Thyroid gland (tissue), 4 donors: Measurements from ENCODE around the gene MRPL27. TPM values are rescaled to one million over a fixed set of nuclear protein-coding genes. Genes with fewer than 3 reads are reported as not detected.

Experiments
- DNase-seq, 2 donors: peaks; one replicate each; pipeline ENCODE4 v3.0.0-alpha.2; 2019
- H3K27ac ChIP-seq, 3 donors: fragments of 200-600 bp; sonication (generic); 1 replicate in 2 of 3; 2 replicates in 1 of 3; pipeline ENCODE4 v1.5.1; 2016 to 2019; ENCODE audit warnings: mild to moderate bottlenecking in 1 of 3, moderate library complexity in 1 of 3
- H3K27me3 ChIP-seq: fragments of 200-600 bp; sonication (generic); one replicate; pipeline ENCODE4 v1.5.1; 2019
- H3K36me3 ChIP-seq, 2 donors: fragments of 200-600 bp; sonication (generic); one replicate each; pipeline ENCODE4 v1.5.1; 2016 to 2019
- H3K4me1 ChIP-seq, 2 donors: fragments of 200-600 bp; sonication (generic); one replicate each; pipeline ENCODE4 v1.5.1; 2017 to 2019
- H3K4me3 ChIP-seq, 3 donors: fragments of 200-600 bp; sonication (generic); replicated peaks in 1 of 3; 1 replicate in 2 of 3; 2 replicates in 1 of 3; pipeline ENCODE4 v1.5.1; 2016; ENCODE audit warnings: mild to moderate bottlenecking in 1 of 3
- H3K9me3 ChIP-seq: fragments of 200-600 bp; sonication (generic); one replicate; pipeline ENCODE4 v1.5.1; 2017
- POLR2A ChIP-seq, 2 donors: fragments of 450-650 bp; IDR thresholded peaks; one replicate each; pipeline ENCODE4 v1.6.1; 2017; ENCODE audit warnings: antibody characterized with exemption in 2 of 2, mild to moderate bottlenecking in 2 of 2, moderate library complexity in 1 of 2
- WGBS, 2 donors: methylation state at CpG; one replicate each; pipeline ENCODE4 v1.1.5; 2017; 5-methylcytosine and 5-hydroxymethylcytosine counted together
- intact Hi-C: fragments of 100-400 bp; cut with DNase I; formaldehyde crosslinking; loops from one replicate; pipeline ENCODE4 v1.15.1; 2023
- total RNA-seq, 4 donors: library from RNA; depleted of rRNA; stranded (reverse); fragments of >200 nt; gene quantifications; one replicate each; pipeline ENCODE4 v1.2.3, GENCODE V29; 2016
- TF ChIP-seq, protein P1 (sequence below), 6 experiments: fragments of 200-600 bp in 3 of 6; fragments of 450-650 bp in 3 of 6; sonication (generic) in 3 of 6; IDR thresholded peaks; one replicate each; pipeline ENCODE4 v1.5.1; 2016 to 2019; ENCODE audit warnings: antibody characterized with exemption in 6 of 6, mild to moderate bottlenecking in 2 of 6, inconsistent platforms in 1 of 6, moderate library complexity in 1 of 6

Gene MRPL27
- total RNA-seq, 4 donors from 2014 or later, result 44.6 to 115 (median 80.8) TPM

DNA sequence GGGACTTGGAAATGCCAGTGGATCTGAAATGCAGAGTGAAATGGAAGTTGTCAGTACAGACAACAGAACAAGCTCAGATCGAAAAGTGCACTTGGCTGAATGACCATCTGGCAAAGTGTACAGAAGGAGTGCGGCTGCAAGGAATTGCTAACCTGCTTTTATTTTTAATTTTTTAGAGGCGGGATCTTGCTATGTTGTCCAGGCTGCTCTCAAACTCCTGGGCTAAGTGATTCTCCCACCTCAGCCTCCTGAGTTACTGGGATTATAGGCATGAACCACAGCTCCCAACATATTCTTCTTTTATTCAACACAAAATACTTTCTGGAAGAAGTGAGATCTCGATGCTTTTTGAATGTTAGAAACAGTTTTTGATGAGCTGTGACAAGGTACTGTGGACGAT is 20.7 kb upstream of the MRPL27 start:
- Histone ChIP-seq H3K9me3 (no peaks in the 10 kb centered on the region), H3K4me3 (no peak overlapping the region), H3K27ac (no peak overlapping the region), H3K36me3 (peaks cover 45 to 60% of the 10 kb centered on the region in 2 donors), H3K4me1 (peaks cover 16 to 21% of the 10 kb centered on the region in 2 donors), H3K27me3 (no peaks in the 10 kb centered on the region)
- WGBS, 2 donors, result 92 to 93% methylated on average over 5 of the region's 5 CpGs
- DNase-seq, result no peak
- TF ChIP-seq, protein P1, sequence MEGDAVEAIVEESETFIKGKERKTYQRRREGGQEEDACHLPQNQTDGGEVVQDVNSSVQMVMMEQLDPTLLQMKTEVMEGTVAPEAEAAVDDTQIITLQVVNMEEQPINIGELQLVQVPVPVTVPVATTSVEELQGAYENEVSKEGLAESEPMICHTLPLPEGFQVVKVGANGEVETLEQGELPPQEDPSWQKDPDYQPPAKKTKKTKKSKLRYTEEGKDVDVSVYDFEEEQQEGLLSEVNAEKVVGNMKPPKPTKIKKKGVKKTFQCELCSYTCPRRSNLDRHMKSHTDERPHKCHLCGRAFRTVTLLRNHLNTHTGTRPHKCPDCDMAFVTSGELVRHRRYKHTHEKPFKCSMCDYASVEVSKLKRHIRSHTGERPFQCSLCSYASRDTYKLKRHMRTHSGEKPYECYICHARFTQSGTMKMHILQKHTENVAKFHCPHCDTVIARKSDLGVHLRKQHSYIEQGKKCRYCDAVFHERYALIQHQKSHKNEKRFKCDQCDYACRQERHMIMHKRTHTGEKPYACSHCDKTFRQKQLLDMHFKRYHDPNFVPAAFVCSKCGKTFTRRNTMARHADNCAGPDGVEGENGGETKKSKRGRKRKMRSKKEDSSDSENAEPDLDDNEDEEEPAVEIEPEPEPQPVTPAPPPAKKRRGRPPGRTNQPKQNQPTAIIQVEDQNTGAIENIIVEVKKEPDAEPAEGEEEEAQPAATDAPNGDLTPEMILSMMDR (IDR thresholded peaks at IDR 0.05), result no peak
- TF ChIP-seq POLR2A (IDR thresholded peaks at IDR 0.05), result no peak
- intact Hi-C loops, result no loop called here

DNA sequence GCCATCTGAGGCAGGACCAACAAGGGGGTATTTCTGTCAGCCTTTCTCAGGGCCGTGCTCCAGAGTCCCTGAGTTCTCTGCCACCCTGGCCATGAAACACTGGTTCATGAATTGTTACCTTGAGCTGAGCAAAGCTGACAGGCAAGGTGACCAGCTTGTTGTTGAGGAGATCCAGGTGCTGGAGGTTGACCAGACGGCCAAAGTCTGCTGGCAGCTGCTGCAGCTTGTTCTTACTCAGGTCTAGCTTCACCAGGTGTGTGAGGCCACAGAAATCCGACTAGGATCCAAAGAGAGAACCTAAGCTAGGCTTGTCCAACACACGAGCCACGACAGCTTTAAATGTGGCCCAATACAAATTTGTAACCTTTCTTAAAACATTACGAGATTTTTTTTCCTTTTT is 19.6 kb upstream of the MRPL27 start:
- no peak overlapping the region for H3K27ac ChIP-seq
- no peak overlapping the region for H3K4me3 ChIP-seq
- no peak for DNase-seq
- TF ChIP-seq, protein P1 (IDR thresholded peaks at IDR 0.05), result no peak
- TF ChIP-seq POLR2A (IDR thresholded peaks at IDR 0.05), result no peak
- WGBS, 2 donors, result 89 to 92% methylated on average over 6 of the region's 6 CpGs
- H3K9me3 ChIP-seq, result no peaks in the 10 kb centered on the region
- H3K27me3 ChIP-seq, result no peaks in the 10 kb centered on the region
- intact Hi-C loops, result no loop called here
- peaks cover 13 to 16% of the 10 kb centered on the region in 2 donors for H3K4me1 ChIP-seq
- peaks cover 52 to 71% of the 10 kb centered on the region in 2 donors for H3K36me3 ChIP-seq

DNA sequence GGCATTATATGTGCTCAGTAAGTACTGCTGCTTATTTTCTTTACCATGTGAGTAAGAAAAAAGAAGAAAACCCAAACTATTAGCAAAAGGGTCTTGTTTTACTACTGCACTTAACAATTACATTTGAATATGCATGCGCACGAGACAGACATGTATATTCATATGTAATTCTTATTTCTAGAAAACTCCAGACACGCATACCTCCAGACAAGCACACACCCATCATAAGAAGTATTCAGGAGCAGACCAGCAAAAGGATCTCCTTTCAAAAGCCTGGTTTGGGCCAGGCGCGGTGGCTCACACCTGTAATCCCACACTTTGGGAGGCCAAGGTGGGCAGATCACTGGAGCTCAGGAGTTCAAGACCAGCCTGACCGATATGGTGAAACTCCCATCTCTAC is 16.6 kb upstream of the MRPL27 start:
- no peak for TF ChIP-seq POLR2A (IDR thresholded peaks at IDR 0.05)
- TF ChIP-seq, protein P1 (IDR thresholded peaks at IDR 0.05), result no peak
- 98 to 99% methylated on average over 6 of the region's 6 CpGs for WGBS, 2 donors
- intact Hi-C loops, result no loop called here
- Histone ChIP-seq H3K36me3 (peaks cover 79 to 97% of the 10 kb centered on the region in 2 donors), H3K27me3 (no peaks in the 10 kb centered on the region), H3K4me1 (no peaks in the 10 kb centered on the region), H3K4me3 (no peak overlapping the region), H3K27ac (no peak overlapping the region), H3K9me3 (no peaks in the 10 kb centered on the region)
- DNase-seq, result no peak

DNA sequence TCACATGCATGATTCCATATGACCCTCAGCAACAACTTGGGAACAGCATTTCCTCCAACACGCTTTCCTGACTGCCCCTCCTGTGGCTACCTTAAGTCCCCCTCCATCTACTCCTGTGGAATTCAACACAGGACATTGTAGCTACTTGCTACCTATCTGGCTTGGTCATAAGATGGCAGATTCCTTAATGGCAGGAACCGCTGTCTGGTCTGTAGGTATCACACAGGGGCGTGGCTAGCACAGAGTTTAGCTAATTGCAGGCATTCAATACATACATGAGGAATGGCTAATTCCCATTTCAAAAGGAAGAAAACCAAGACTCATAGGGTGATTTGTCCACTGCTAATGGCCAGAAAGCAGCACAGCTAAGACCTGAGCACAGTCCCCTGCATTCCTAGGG is 15.7 kb upstream of the MRPL27 start:
- Histone ChIP-seq H3K27ac (no peak overlapping the region), H3K4me1 (no peaks in the 10 kb centered on the region), H3K27me3 (no peaks in the 10 kb centered on the region), H3K36me3 (peaks cover 80 to 97% of the 10 kb centered on the region in 2 donors), H3K4me3 (no peak overlapping the region), H3K9me3 (no peaks in the 10 kb centered on the region)
- TF ChIP-seq POLR2A (IDR thresholded peaks at IDR 0.05), result no peak
- TF ChIP-seq, protein P1 (IDR thresholded peaks at IDR 0.05), result no peak
- 96 to 100% methylated on average over 3 of the region's 3 CpGs for WGBS, 2 donors
- no peak for DNase-seq
- intact Hi-C loops, result no loop called here

DNA sequence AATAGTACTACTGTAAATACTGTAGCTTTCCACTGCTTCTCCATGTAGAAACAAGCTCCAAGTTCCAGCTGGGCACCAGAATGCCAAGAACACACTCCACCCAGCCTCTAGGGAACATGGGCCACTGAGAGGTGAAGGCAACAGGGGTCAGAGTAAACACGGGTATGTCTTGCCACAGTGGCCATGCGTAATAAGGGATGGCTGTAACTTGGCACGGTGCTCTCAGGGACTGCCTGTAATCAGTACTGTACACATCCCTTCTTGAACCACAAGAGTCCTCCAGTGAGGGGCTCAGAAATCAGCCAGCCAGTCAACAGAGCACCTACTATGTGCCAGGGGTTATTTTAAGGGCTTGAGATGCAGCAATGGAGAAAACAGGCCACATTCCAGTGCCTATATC is 13.5 kb upstream of the MRPL27 start:
- WGBS, 2 donors, result 71 to 84% methylated on average over 3 of the region's 3 CpGs
- H3K27ac ChIP-seq, result no peak overlapping the region
- H3K4me1 ChIP-seq, result no peaks in the 10 kb centered on the region
- DNase-seq, result no peak
- H3K9me3 ChIP-seq, result no peaks in the 10 kb centered on the region
- intact Hi-C loops, result no loop called here
- no peak for TF ChIP-seq POLR2A (IDR thresholded peaks at IDR 0.05)
- TF ChIP-seq, protein P1 (IDR thresholded peaks at IDR 0.05), result no peak
- no peak overlapping the region for H3K4me3 ChIP-seq
- H3K27me3 ChIP-seq, result no peaks in the 10 kb centered on the region
- peaks cover 79 to 97% of the 10 kb centered on the region in 2 donors for H3K36me3 ChIP-seq
